ENCODE data around the gene ST8SIA1. TPM values are rescaled to one million over a fixed set of nuclear protein-coding genes. Genes with fewer than 3 reads are reported as not detected.

ST8SIA1 gene
- total and polyA plus RNA-seq, 7 donors = 0.06 to 1.3 (median 0.42) TPM

DNA sequence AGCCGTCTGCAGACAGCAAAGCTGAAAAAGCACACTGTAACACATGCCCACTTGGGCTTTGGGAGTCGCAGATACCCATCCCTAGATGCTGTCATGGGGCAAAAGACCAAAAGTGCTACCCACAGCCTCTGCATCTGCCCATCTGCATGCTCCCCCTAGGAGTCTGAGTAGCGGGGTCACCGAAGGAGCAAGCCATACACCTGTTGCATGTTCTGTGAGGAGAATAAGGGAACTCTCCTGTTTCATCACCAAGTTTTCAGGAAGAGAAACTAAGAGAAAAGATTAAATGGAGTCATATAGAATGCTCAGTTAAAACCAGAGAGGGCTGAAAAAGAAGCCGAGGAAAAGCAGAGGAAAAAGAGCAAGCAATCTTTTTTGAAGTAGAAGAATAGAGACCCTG, 13.7 kb upstream of the ST8SIA1 start:
- Histone ChIP-seq H3K36me3 (ENCODE audit: insufficient read depth in 1 of 2, low read depth in 1 of 2) (no peaks in the 10 kb centered on the region), H3K27ac (no peak overlapping the region), H3K9me3 (no peaks in the 10 kb centered on the region), H3K4me1 (no peaks in the 10 kb centered on the region), H3K4me3 (no peak overlapping the region), H3K27me3 (ENCODE audit: insufficient read depth in 3 of 3, low read length in 2 of 3) (no peaks in the 10 kb centered on the region)
- ATAC-seq (no peak), DNase-seq (no peak)
- intact Hi-C loops (cut with DNase I) = no loop called here
- TF ChIP-seq, protein P1, sequence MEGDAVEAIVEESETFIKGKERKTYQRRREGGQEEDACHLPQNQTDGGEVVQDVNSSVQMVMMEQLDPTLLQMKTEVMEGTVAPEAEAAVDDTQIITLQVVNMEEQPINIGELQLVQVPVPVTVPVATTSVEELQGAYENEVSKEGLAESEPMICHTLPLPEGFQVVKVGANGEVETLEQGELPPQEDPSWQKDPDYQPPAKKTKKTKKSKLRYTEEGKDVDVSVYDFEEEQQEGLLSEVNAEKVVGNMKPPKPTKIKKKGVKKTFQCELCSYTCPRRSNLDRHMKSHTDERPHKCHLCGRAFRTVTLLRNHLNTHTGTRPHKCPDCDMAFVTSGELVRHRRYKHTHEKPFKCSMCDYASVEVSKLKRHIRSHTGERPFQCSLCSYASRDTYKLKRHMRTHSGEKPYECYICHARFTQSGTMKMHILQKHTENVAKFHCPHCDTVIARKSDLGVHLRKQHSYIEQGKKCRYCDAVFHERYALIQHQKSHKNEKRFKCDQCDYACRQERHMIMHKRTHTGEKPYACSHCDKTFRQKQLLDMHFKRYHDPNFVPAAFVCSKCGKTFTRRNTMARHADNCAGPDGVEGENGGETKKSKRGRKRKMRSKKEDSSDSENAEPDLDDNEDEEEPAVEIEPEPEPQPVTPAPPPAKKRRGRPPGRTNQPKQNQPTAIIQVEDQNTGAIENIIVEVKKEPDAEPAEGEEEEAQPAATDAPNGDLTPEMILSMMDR (IDR thresholded peaks at IDR 0.05) = no peak
- WGBS, 3 donors = 74 to 86% (median 83%) methylated on average over 5 of the region's 5 CpGs

DNA sequence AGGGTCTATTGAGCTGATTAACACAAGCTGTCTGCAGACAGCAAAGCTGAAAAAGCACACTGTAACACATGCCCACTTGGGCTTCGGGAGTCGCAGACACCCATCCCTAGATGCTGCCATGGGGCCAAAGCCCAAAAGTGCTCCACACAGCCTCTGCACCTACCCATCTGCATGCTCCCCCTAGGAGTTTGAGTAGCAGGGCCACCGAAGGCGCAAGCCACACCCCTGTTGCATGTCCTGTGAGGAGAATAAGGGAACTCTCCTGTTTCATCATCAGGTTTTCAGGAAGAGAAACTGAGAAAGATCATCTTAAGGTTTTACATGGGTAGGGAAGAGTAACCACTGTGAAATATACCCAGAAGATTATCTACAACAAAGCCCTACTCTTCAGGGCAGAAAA, 5.6 kb upstream of the ST8SIA1 start:
- intact Hi-C loops (cut with DNase I) = no loop called here
- DNase-seq (peak in 1 of 2 donors; percentile 20), ATAC-seq (no peak)
- TF ChIP-seq, protein P1 (IDR thresholded peaks at IDR 0.05) = no peak
- WGBS, 3 donors = 83 to 84% (median 84%) methylated on average over 4 of the region's 4 CpGs
- no peaks in the 10 kb centered on the region for H3K36me3 ChIP-seq (ENCODE audit: insufficient read depth in 1 of 2, low read depth in 1 of 2)
- H3K9me3 ChIP-seq = no peaks in the 10 kb centered on the region
- peaks cover 0 to 20% (median 0%) of the 10 kb centered on the region in 3 donors for H3K27me3 ChIP-seq (ENCODE audit: insufficient read depth in 3 of 3, low read length in 2 of 3)
- no peaks in the 10 kb centered on the region for H3K4me1 ChIP-seq
- no peak overlapping the region for H3K4me3 ChIP-seq
- H3K27ac ChIP-seq = no peak overlapping the region

DNA sequence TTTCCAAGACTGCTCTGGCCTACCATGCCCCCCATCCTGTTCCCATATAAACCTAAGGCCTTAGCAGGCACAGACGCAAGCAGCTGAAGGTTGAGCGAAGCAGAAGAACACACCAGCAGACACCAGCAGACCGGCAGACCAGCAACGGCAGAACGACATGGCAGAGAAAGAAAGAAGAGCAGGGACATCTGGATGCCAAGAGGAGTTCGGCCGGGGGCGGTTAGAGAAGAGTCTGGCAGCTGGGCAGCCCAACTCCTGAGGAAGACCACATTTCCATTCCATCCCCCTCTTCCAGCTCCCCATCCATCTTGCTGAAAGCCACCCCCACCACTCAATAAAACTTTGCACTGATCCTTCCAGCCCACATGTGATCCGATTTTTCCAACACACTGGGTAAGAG, 5.2 kb upstream of the ST8SIA1 start:
- WGBS, 3 donors = 80 to 84% (median 81%) methylated on average over 9 of the region's 9 CpGs
- TF ChIP-seq, protein P1 (IDR thresholded peaks at IDR 0.05) = no peak
- Histone ChIP-seq H3K36me3 (ENCODE audit: insufficient read depth in 1 of 2, low read depth in 1 of 2) (no peaks in the 10 kb centered on the region), H3K27me3 (ENCODE audit: insufficient read depth in 3 of 3, low read length in 2 of 3) (peaks cover 0 to 24% (median 2%) of the 10 kb centered on the region in 3 donors), H3K4me3 (no peak overlapping the region), H3K27ac (no peak overlapping the region), H3K9me3 (no peaks in the 10 kb centered on the region), H3K4me1 (no peaks in the 10 kb centered on the region)
- intact Hi-C loops (cut with DNase I) = no loop called here
- no peak for ATAC-seq
- no peak for DNase-seq

DNA sequence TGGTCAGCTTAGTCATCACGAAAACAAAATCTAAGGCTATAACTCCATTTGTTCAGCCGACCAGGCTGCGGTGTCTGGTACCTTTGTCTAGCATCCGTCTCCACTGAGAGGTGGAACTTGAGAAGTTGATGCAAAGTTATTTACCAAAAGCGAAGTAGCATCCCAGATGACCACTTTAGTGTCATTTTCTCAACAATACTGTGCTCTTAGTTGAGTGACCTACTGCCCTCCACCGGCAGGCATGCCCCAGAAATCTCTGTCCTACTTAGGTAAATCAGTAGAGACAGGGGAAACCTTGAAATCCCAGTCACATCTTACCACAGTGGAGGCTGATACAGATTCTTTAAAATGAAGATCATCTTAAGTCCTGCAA, 1.3 kb upstream of the ST8SIA1 start:
- peak overlapping the region; percentile 67 for H3K4me3 ChIP-seq
- intact Hi-C loops (cut with DNase I) = no loop called here
- ATAC-seq (peak in 3 of 4 donors; percentile 6 to 50 (median 31)), DNase-seq (no peak)
- no peaks in the 10 kb centered on the region for H3K4me1 ChIP-seq
- no peaks in the 10 kb centered on the region for H3K36me3 ChIP-seq (ENCODE audit: insufficient read depth in 1 of 2, low read depth in 1 of 2)
- H3K9me3 ChIP-seq = no peaks in the 10 kb centered on the region
- 1 to 4% (median 3%) methylated on average over 6 of the region's 6 CpGs for WGBS, 3 donors
- H3K27ac ChIP-seq = no peak overlapping the region
- peaks cover 0 to 50% (median 8%) of the 10 kb centered on the region in 3 donors for H3K27me3 ChIP-seq (ENCODE audit: insufficient read depth in 3 of 3, low read length in 2 of 3)
- TF ChIP-seq, protein P1 (IDR thresholded peaks at IDR 0.05) = peak; percentile 3

DNA sequence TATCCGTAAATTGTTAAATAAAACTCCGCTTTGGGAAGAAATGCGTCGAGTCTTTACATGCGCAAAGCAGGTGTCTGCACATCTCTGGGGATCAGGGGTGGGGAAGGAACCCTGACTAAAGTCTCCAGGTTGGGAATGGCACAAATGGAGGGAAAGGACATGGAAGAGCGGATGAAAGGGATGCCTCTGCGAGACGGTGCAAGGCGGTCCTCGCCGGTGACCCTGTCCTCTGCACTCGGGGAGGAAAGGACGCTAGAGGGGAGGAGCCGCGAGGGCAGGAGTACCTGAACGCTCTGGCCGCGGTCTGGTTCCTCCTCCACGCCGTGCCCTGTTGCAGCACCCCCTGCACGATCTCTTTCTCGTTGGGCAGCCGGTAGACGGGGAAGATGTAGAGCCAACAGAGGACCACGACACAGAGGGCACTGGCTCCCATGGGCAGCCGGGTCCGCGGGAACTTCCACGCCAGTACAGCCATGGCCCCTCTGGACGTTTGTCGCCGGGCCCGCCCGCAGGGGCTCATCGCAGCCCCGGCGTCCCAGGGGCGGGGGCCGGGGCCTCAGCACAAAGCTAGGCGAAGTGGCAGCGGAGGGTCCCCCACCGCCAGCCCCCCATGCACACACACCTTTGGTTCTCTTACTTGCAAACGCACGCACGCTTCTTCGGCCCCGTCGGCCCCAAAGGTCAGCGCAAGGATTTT, 646 bp downstream of the ST8SIA1 start:
- no peak for ATAC-seq
- no peaks in the 10 kb centered on the region for H3K36me3 ChIP-seq (ENCODE audit: insufficient read depth in 1 of 2, low read depth in 1 of 2)
- H3K27me3 ChIP-seq (ENCODE audit: insufficient read depth in 3 of 3, low read length in 2 of 3) = peaks cover 0 to 50% (median 8%) of the 10 kb centered on the region in 3 donors
- intact Hi-C loops (cut with DNase I) = no loop called here
- peak overlapping the region; percentile 67 for H3K4me3 ChIP-seq
- TF ChIP-seq, protein P1 (IDR thresholded peaks at IDR 0.05) = no peak
- H3K4me1 ChIP-seq = no peaks in the 10 kb centered on the region
- 1 to 3% (median 2%) methylated on average over 46 to 49 of the region's 49 CpGs for WGBS, 3 donors
- peak in 1 of 2 donors; percentile 18 for DNase-seq
- H3K27ac ChIP-seq = no peak overlapping the region
- H3K9me3 ChIP-seq = no peaks in the 10 kb centered on the region
